GM18951 (cell line): Measurements from ENCODE around the gene DHX9.

Source experiments
- POLR2A ChIP-seq: IDR thresholded peaks from 4 replicates; pipeline ENCODE4 v1.6.1; 2011; ENCODE audit warnings: mild to moderate bottlenecking; ENCODE audit not compliant: insufficient read length, insufficient read depth; ENCODE audit errors: extremely low read depth
- in situ Hi-C: fragments of 300-500 bp; cut with MboI; formaldehyde crosslinking; loops from one replicate; pipeline ENCODE4 v1.12.0; 2022; ENCODE audit warnings: low sequenced_read_pairs, mixed read lengths, inconsistent platforms; ENCODE audit not compliant: unreplicated experiment

DHX9 gene

GRCh38 chr1:182817802-182818201 lies 21.3 kb upstream of the DHX9 start:
- in situ Hi-C loops: no loop called here
- TF ChIP-seq POLR2A: no peak

GRCh38 chr1:182823220-182823619 lies 15.9 kb upstream of the DHX9 start:
- no peak for TF ChIP-seq POLR2A
- in situ Hi-C loops: no loop called here

GRCh38 chr1:182826892-182827291 lies 12.3 kb upstream of the DHX9 start:
- in situ Hi-C loops: no loop called here
- no peak for TF ChIP-seq POLR2A

GRCh38 chr1:182829285-182829932 lies 9.7 kb upstream of the DHX9 start:
- in situ Hi-C loops: no loop called here

GRCh38 chr1:182833271-182833670 lies 5.9 kb upstream of the DHX9 start:
- no peak for TF ChIP-seq POLR2A
- in situ Hi-C loops: no loop called here

More at GRCh38 chr1:182829285-182829932, 9.7 kb upstream of the DHX9 start:
- TF ChIP-seq POLR2A: no peak

GRCh38 chr1:182834326-182834725 lies 4.8 kb upstream of the DHX9 start:
- no peak for TF ChIP-seq POLR2A
- in situ Hi-C loops: no loop called here

GRCh38 chr1:182835806-182836205 lies 3.3 kb upstream of the DHX9 start:
- in situ Hi-C loops: no loop called here
- TF ChIP-seq POLR2A: no peak

- TF ChIP-seq POLR2A: no peak
- in situ Hi-C loops: no loop called here
Measured at GRCh38 chr1:182841368-182841988, 2.3 kb downstream of the DHX9 start.

- in situ Hi-C loops: no loop called here
- TF ChIP-seq POLR2A: no peak
Measured at GRCh38 chr1:182842265-182842664, 3.1 kb downstream of the DHX9 start.

GRCh38 chr1:182845379-182845778 lies 6.2 kb downstream of the DHX9 start:
- TF ChIP-seq POLR2A: no peak

GRCh38 chr1:182845894-182846293 lies 6.7 kb downstream of the DHX9 start:
- in situ Hi-C loops: no loop called here

More at GRCh38 chr1:182845379-182845778, 6.2 kb downstream of the DHX9 start:
- in situ Hi-C loops: no loop called here

GRCh38 chr1:182847105-182847504 lies 8.0 kb downstream of the DHX9 start:
- in situ Hi-C loops: no loop called here
- TF ChIP-seq POLR2A: no peak

More at GRCh38 chr1:182845894-182846293, 6.7 kb downstream of the DHX9 start:
- no peak for TF ChIP-seq POLR2A

- no peak for TF ChIP-seq POLR2A
- in situ Hi-C loops: no loop called here
Measured at GRCh38 chr1:182848736-182849135, 9.6 kb downstream of the DHX9 start.

GRCh38 chr1:182850319-182850718 lies 11.2 kb downstream of the DHX9 start:
- in situ Hi-C loops: no loop called here
- no peak for TF ChIP-seq POLR2A
